ENCODE data around the gene UBQLN1.
"Not testable (repeated sequence)": the region's sequence is repeated elsewhere in the genome, so short reads cannot be mapped to it uniquely, and the experiment has no call there.

The UBQLN1 gene

DNA sequence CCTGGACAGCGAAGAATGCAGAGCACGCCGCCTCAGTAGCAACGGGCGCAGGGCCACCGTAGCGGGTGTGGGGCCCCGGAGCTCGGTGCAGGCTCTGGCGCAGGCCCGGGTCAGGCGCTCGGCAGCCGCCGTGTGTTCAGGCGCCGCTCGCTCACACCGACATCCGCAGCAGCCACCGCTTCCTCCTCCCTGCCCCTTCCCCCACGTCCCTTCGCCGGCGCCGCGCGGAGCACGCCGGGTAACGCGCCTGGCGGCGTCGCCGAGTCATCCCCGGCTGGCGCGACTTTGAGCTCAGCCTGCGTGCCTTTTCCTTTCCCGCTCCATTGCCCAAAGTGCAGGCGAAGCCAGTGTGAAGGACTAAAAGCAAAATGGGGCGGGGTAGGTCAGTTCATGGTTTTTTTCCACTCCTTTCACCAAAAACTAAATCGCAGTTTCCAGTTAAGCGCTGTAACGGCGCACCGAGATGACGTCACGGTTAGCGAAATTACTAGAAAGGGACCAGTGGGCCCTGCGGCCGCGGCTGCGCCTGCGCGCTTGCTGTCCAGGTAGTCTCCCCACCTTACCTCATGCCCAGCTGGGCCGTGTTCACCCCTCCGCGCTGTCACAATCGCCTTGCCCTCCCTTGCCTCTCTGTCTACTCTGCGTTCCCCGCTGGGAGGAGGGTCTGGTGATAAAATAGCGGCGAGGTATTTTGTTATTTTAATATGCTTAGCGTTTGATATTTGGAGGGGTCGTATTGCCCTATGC, at the start of gene UBQLN1:
Gene UBQLN1 (minus strand): TSS at position 191 of the 747 bp plus-strand sequence. CDS start 279 bp downstream, outside the sequence.
- peak; percentile 89 for DNase-seq (ENCODE audit: low read depth)

GRCh38 chr9:83754383-83754977, 46.7 kb upstream of the UBQLN1 start:
- no peak for DNase-seq (ENCODE audit: low read depth)

DNA sequence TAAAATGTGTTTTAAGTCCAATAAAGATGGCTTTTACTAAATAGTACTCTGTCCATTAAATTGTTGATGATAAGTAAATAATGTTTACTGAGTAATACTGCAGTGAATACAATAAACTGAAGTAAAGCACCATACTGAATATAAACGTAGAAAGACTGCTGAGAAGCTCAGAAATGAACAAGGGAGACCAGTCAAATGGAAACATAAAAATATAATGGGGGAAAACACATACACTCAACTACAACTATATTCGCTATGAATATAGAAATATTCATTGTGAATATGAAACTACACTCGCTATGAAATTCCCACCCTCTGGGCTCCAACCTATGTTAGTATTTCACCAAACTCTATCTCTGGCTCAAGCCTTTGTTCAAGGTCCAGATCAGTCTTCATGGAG, 41.9 kb upstream of the UBQLN1 start:
- DNase-seq (ENCODE audit: low read depth): no peak

DNA sequence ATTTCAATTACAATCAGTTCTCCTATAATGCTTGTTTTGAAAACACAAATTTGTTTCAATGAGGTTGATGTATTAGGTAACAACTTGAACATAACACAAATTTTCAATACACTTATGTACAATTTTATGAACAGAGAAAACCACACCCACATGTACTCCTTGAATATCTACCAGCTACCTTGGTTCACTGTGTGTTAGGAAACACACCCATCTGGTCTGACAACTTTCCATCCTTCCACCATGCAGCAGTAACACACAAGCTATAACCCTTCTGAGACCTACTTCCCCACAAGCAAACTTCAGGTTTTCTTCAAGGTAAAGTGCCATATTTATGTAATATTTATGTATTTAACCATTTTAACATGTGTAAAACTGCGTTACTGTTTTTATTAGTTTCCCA, 36.4 kb upstream of the UBQLN1 start:
- no peak for DNase-seq (ENCODE audit: low read depth)

DNA sequence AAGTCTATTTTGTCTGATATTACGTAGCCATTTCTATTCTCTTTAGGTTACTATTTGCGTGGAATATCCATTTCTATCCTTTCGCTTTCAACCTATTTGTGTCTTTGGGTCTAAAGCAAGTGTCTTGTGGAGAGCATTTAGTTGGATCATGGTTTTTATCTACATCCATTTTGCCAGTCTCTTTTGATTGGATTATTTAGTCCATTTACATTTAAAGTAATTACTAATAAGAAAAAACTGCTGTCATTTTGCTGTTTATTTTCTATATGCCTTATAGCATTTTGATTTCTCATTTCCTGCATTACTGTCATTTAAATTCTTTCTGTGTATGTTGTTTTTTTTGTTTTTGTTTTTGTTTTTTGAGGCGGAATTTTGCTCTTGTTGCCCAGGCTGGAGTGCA, 26.0 kb upstream of the UBQLN1 start:
- no peak for DNase-seq (ENCODE audit: low read depth)

GRCh38 chr9:83728591-83729368, 21.0 kb upstream of the UBQLN1 start:
- DNase-seq (ENCODE audit: low read depth): not testable (repeated sequence)

DNA sequence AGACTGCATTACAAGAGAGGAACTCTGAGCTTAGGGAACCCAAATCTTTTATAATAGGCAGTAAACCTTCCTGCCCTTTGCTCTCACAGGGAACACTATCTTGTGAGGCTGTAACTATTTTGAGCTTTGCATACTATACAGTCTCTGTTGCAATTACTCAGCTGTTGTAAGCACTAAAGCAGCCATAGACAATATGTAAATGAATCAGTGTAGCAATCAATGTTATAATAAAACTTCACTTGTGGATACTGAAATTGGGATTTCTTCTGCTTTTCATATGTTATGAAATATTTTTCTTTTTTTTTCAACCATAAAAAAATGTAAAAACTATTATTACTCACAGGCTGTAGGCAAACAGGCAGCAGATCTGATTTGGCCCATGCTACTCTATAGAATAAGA, 16.7 kb upstream of the UBQLN1 start:
- DNase-seq (ENCODE audit: low read depth): no peak

DNA sequence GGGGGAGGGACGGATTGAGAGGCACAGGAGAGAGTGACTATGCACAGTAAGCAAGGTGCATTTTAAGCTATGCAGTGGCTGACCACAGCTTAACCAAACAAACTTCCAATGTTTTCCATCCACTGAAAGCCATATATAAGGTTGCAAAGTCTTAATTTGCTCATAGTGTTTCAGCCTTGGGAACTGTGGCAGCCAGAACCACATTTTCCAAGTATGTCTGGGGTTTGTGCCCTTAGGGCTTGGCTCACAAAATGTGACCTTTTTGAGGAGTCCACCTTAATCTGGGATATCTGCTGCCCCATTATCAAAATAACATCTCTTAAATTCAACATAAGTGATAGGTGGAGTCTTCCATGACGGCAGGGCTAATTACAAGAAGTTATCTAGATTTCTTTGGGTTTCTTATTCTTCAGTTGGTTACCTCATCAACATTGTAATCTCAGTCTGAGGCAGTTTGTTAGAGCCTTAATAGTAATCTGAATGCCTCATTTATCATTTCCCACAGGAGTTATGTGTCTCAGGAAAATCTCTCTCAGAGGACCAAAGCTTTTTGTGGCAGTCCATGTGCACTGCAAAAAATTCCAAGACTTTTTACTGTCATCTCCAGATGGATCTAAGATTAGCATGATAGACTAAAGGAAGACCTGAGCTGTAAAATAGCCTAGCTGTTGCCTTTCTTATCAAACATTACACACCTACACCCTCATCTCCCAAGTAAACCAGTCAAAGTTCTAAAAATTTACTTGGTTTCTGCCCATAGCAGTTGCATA, 15.2 kb upstream of the UBQLN1 start:
- no peak for DNase-seq (ENCODE audit: low read depth)

DNA sequence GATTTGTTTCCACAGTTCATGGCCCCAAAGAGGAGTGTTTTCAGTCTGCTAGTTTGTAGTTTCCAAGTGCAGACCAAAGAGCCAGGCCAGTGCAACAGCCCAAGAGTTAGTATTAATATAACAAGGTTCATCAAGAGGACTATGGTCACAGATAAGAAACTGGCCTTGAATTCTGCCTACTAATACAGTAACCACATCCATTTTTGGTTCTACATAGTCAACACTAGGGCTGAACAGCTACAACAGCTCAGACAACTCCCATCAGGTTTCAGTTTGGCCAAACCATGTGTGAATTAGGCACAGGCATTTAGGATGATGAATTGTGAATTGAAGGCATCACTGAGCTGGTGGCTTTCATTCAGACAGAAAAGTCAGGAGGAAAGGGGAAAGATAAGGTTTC, 13.8 kb upstream of the UBQLN1 start:
- no peak for DNase-seq (ENCODE audit: low read depth)

GRCh38 chr9:83715794-83716193, 8.0 kb upstream of the UBQLN1 start:
- no peak for DNase-seq (ENCODE audit: low read depth)

GRCh38 chr9:83715221-83715620, 7.5 kb upstream of the UBQLN1 start:
- DNase-seq (ENCODE audit: low read depth): no peak

DNA sequence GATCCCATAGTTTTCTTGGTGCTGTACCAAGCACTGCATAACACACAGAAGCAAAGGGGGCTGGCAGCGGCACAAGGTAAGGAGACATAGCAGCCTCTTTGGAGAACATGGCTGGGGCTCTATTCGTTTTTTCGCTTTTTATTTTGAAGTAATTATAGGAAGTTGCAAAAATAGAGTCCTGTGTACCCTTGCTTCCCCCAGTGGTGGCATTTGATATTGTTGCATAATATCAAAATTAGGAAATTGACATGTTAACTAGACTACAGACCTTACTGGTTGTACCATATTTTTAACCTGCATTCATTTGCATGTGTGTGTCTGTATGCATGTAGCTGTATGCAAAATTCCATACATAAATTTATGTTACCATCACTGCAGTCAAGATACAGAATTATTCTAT, 6.6 kb upstream of the UBQLN1 start:
- no peak for DNase-seq (ENCODE audit: low read depth)

- DNase-seq (ENCODE audit: low read depth): peak; percentile 14
Observed at GRCh38 chr9:83708515-83709158, 879 bp upstream of the UBQLN1 start.

- DNase-seq (ENCODE audit: low read depth): peak; percentile 53
Observed at GRCh38 chr9:83707518-83707767, 315 bp downstream of the UBQLN1 start.

DNA sequence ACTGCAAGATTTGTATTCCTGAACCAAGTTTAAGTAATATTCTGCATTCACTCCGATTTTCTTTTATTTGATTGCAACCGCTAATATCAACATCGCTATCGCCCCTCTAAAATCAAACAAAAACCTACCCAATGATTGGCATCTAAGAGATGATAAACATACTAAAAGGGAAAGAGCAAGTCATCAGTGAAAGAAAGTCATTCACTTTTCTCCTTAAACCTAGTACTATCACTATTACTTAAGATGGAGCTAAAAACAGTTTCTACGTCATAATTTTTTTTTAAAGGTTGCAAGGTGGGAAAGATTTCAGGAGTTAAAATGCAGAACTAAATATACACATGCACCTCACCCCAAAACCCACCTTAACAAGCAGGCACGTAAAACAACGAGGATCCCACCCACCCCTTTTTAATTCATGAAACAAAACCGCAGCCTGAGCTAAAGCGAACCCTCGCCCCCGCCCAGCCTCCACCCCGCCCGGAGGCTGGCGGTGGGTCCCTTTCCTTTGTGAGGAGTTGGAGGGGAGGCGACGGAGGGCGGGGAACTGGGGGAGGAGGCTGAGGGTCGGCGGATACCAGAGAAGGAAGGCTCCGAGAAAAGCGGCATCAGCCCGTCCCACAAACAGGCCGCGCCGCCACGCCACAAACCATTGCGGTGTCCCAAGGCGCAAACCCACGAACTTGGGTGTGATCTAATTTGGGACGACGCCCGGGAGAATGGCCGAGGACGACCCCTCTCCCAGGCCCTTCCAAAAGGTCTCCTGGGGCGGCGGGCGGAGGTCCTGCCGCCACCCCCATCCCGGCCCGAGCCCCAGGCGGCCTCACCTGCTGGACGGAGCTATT, 861 bp downstream of the UBQLN1 start:
- DNase-seq (ENCODE audit: low read depth): no peak

DNA sequence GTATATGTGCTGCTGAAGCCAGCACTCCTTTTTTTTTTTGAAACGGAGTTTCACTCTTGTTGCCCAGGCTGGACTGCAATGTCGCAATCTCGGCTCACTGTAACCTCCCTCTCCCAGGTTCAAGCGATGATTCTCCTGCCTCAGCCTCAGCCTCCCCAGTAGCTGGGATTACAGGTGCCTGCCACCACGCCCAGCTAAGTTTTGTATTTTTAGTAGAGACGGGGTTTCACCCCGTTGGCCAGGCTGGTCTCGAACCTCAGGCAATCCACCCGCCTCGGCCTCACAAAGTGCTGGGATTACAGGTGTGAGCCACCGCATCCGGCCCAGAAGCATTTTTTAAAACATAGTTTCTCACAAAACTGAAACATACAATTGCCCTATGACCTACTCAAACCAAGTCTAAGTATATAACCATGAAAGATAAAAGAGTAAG, 2.5 kb downstream of the UBQLN1 start:
- DNase-seq (ENCODE audit: low read depth): not testable (repeated sequence)

DNA sequence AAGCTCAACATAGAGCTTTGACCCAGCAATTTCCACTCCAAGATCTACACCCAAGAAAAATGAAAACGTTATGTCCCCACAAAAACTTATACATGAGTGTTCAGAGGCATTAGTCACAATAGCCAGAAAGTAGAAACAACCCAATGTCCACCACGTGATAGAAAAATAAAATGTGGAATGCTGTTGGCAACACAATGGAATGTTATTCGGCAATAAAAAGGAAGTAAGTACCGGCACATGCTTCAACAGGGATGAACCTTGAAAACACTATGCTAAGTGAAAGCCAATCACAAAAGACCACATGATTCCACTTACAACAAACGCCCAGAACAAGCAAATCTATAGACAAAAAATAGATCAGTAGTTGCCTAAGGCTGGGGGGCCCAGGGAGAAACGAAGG, 6.0 kb downstream of the UBQLN1 start:
- peak; percentile 87 for DNase-seq (ENCODE audit: low read depth)

DNA sequence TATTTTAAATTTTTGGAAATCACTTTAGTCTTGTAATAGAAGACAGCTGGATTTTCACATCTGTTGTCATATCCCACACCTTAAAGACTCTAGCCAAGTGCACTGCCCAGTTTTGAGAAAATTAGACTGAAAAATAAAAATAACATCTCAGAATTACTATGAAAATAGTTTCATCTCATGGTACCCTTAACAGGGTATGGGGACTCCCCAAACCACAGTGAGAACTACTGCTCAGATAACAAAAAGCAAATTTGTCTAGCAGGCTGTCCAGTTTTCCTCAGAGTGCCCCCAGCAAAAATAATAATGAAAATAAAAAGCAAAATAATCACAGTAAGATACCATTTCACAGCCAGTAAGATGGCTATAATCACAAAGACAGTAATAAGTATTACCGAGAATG, 6.5 kb downstream of the UBQLN1 start:
- no peak for DNase-seq (ENCODE audit: low read depth)

DNA sequence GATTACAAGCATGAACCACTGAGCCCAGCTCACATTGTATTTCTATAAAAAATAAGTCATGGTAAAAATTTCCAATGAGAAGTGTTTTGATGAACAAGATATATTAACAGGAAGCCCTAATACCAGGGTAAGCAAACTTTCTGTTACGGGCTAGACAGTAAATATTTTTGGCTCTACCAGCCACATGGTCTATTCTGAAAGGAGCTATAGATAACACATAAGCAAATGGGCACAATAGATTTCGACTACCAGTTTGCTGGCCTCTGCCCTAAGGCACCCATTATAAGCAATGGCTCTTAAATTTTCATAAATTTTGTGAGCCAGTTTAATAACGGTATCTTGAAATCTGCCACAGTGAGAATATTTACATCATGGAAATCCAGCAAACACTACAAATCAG, 8.1 kb downstream of the UBQLN1 start:
- no peak for DNase-seq (ENCODE audit: low read depth)

DNA sequence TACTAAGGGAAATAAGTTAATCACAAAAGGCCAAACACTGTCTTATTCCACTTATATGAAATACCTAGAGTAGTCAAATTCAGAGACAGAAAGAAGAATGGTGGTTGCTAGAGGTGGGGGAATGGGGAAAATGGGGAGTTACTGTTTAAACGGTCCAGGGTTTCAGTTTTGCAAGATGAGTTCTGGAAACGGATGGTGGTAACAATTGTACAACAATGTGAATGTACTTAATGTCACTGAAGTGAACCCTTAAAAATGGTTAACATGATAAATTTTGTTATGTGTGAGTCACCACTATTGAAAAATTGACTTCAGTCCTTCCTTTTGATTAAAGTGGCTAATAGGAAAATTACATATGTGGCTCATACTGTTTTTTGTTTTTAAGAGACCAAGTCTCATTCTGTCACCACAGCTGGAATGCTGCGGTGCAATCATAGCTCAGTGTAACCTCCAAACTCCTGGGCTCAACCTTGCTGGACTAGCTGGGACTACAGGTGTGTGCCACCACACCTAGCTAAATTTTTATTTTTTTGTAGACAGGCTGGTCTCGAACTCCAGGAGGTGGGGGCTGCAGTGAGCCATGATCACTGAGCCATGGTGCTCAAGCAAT, 8.7 kb downstream of the UBQLN1 start:
- no peak for DNase-seq (ENCODE audit: low read depth)

- DNase-seq (ENCODE audit: low read depth): no peak
Observed at GRCh38 chr9:83691492-83691891, 16.3 kb downstream of the UBQLN1 start.

All from HS-5 (cell line).